HG03064 (cell line): Measurements from ENCODE around the gene TGFA.

Experiments used
- ATAC-seq: cut with Tn5 transposase; IDR thresholded peaks from one replicate; pipeline ENCODE4 v1.9.1; 2021; ENCODE audit warnings: low read depth; ENCODE audit not compliant: unreplicated experiment

Gene TGFA

GRCh38 chr2:70431716-70432347 is 121.8 kb downstream of the TGFA start:
- ATAC-seq: no peak

GRCh38 chr2:70426341-70426740 is 127.3 kb downstream of the TGFA start:
- no peak for ATAC-seq

GRCh38 chr2:70425682-70426301 is 127.8 kb downstream of the TGFA start:
- no peak for ATAC-seq

- no peak for ATAC-seq
Observed at GRCh38 chr2:70420740-70421139, 132.9 kb downstream of the TGFA start.

GRCh38 chr2:70420143-70420542 is 133.5 kb downstream of the TGFA start:
- ATAC-seq: no peak

- ATAC-seq: no peak
Observed at GRCh38 chr2:70418514-70418913, 135.1 kb downstream of the TGFA start.

- no peak for ATAC-seq
Observed at GRCh38 chr2:70417011-70417410, 136.6 kb downstream of the TGFA start.

GRCh38 chr2:70412294-70413070 is 141.1 kb downstream of the TGFA start:
- no peak for ATAC-seq

- no peak for ATAC-seq
Observed at GRCh38 chr2:70411483-70412125, 142.0 kb downstream of the TGFA start.

- no peak for ATAC-seq
Observed at GRCh38 chr2:70403267-70404053, 150.2 kb downstream of the TGFA start.

GRCh38 chr2:70400539-70400938 is 153.1 kb downstream of the TGFA start:
- ATAC-seq: no peak

- ATAC-seq: no peak
Observed at GRCh38 chr2:70399046-70399445, 154.6 kb downstream of the TGFA start.
